HEK293T (cell line): ENCODE results near the gene SCML1.

ENCODE experiments used
- CTCF ChIA-PET: fragments of 350-600 bp; formaldehyde crosslinking; extraction: SDS; loops from one replicate; lab custom pipeline; 2021; ENCODE audit warnings: antibody characterized with exemption, inconsistent platforms; lab: Yijun Ruan, JAX
- POLR2A ChIA-PET: fragments of 350-600 bp; formaldehyde crosslinking; extraction: SDS; loops from one replicate; lab custom pipeline; 2020; ENCODE audit warnings: antibody characterized with exemption, inconsistent platforms; lab: Yijun Ruan, JAX
- DNase-seq: peaks from one replicate; pipeline ENCODE4 v3.0.0; 2012; ENCODE audit warnings: mixed read lengths; ENCODE audit errors: extremely low spot score
- ARNT ChIP-seq: fragments of 450-650 bp; IDR thresholded peaks from 2 replicates; pipeline ENCODE4 v1.6.1; 2017; ENCODE audit warnings: mild to moderate bottlenecking
- BHLHE40 ChIP-seq: fragments of 450-650 bp; IDR thresholded peaks from 2 replicates; pipeline ENCODE4 v1.6.1; 2016; ENCODE audit warnings: mild to moderate bottlenecking, moderate library complexity, borderline replicate concordance
- CTBP1 ChIP-seq: fragments of 450-650 bp; IDR thresholded peaks from 2 replicates; pipeline ENCODE4 v1.6.1; 2016; ENCODE audit warnings: borderline replicate concordance
- ELF4 ChIP-seq: fragments of 450-650 bp; IDR thresholded peaks from 2 replicates; pipeline ENCODE4 v1.6.1; 2017; ENCODE audit warnings: antibody characterized with exemption
- FOXA1 ChIP-seq: fragments of 450-650 bp; IDR thresholded peaks from 2 replicates; pipeline ENCODE4 v1.6.1; 2016; ENCODE audit warnings: mild to moderate bottlenecking
- FOXK2 ChIP-seq: fragments of 450-650 bp; IDR thresholded peaks from 2 replicates; pipeline ENCODE4 v1.6.1; 2016; ENCODE audit warnings: mild to moderate bottlenecking
- FOXM1 ChIP-seq: fragments of 450-650 bp; IDR thresholded peaks from 2 replicates; pipeline ENCODE4 v1.6.1; 2017; ENCODE audit warnings: mild to moderate bottlenecking, borderline replicate concordance
- HDGF ChIP-seq: fragments of 450-650 bp; IDR thresholded peaks from 2 replicates; pipeline ENCODE4 v1.6.1; 2017; ENCODE audit warnings: antibody characterized with exemption, borderline replicate concordance
- L3MBTL2 ChIP-seq: fragments of 450-650 bp; conservative IDR thresholded peaks from 2 replicates; pipeline ENCODE4 v1.6.1; 2016; ENCODE audit warnings: mild to moderate bottlenecking
- LEF1 ChIP-seq: fragments of 450-650 bp; IDR thresholded peaks from 2 replicates; pipeline ENCODE4 v1.6.1; 2017; ENCODE audit warnings: mild to moderate bottlenecking, borderline replicate concordance
- NFRKB ChIP-seq: fragments of 450-650 bp; IDR thresholded peaks from 2 replicates; pipeline ENCODE4 v1.6.1; 2016; ENCODE audit warnings: mild to moderate bottlenecking, moderate library complexity
- PKNOX1 ChIP-seq: fragments of 450-650 bp; IDR thresholded peaks from 2 replicates; pipeline ENCODE4 v1.6.1; 2016
- SP1 ChIP-seq: fragments of 450-650 bp; IDR thresholded peaks from 2 replicates; pipeline ENCODE4 v1.6.1; 2017
- SUZ12 ChIP-seq: fragments of 450-650 bp; IDR thresholded peaks from 2 replicates; pipeline ENCODE4 v1.6.1; 2016; ENCODE audit warnings: mild to moderate bottlenecking
- TARDBP ChIP-seq: fragments of 450-650 bp; IDR thresholded peaks from 2 replicates; pipeline ENCODE4 v1.6.1; 2016
- ZNF384 ChIP-seq: fragments of 450-650 bp; IDR thresholded peaks from 2 replicates; pipeline ENCODE4 v1.6.1; 2016

The SCML1 gene

GRCh38 chrX:17719711-17720110 lies 17.6 kb upstream of the SCML1 start:
- no peak for TF ChIP-seq ARNT
- TF ChIP-seq SP1 = no peak
- TF ChIP-seq FOXA1 = no peak
- no peak for TF ChIP-seq CTBP1
- TF ChIP-seq TARDBP = no peak
- no peak for TF ChIP-seq FOXK2
- TF ChIP-seq LEF1 = no peak
- TF ChIP-seq ZNF384 = no peak
- no peak for TF ChIP-seq L3MBTL2
- TF ChIP-seq ELF4 = no peak
- TF ChIP-seq HDGF = no peak
- DNase-seq = no peak
- ChIA-PET CTCF (interaction anchor here (0.7 kb wide), 1 partner anchor 482 kb away, joined by 4 read pairs; no protein-coding TSS in a partner anchor), POLR2A (no interaction called here)

GRCh38 chrX:17721715-17722114 lies 15.6 kb upstream of the SCML1 start:
- no peak for DNase-seq
- TF ChIP-seq SUZ12 (no peak), ARNT (no peak)
- ChIA-PET CTCF (no interaction called here), POLR2A (no interaction called here)

DNA sequence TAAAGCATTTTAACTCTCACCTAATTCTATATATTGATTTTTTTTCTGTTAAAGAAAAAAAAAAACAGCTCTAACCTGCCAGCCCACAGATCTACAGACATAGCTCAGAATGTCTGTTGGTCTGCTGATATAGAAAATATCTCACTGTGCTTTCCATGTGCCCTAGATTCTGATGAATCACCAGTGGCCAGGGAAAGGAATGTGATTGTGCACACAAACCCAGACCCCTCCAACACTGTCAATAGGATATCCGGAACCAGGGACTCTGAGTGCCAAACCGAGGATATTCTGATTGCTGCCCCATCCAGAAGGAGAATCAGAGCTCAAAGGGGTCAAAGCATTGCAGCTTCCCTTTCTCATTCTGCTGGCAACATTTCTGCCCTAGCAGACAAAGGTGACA lies 12.1 kb upstream of the SCML1 start:
- ChIA-PET POLR2A (interaction anchor here (0.8 kb wide), 1 partner anchor 355 kb away, joined by 3 read pairs; no protein-coding TSS in a partner anchor), CTCF (no interaction called here)
- DNase-seq = no peak
- no peak for TF ChIP-seq FOXM1
- TF ChIP-seq PKNOX1 = no peak
- no peak for TF ChIP-seq L3MBTL2
- no peak for TF ChIP-seq SP1
- TF ChIP-seq LEF1 = no peak
- no peak for TF ChIP-seq NFRKB
- TF ChIP-seq BHLHE40 = no peak

DNA sequence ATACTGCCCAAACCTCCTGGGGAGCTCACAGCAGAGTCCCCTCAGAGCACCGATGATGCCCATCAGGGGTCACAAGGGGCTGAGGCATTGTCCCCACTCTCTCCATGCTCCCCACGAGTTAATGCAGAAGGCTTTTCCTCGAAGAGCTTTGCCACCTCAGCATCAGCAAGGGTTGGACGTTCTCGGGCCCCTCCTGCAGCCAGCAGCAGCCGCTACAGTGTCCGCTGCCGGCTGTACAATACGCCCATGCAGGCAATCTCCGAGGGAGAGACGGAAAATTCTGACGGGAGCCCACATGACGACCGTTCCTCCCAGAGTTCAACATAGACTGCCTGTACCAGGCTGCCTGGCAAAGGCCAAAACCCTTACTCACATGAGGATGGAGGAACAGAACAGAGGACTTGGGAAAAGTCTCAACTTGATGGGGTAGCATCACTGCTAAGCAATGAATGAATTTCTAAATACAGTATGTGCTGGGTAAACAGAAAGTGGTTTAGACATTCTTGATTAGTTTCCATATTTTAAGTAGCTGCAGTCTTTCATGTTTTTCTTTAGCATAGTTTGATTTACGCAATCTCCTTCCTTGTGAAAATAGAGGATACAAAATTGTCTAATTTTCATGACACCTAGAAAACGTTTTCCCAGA lies 5.0 kb upstream of the SCML1 start:
- ChIA-PET CTCF (no interaction called here), POLR2A (no interaction called here)
- DNase-seq = no peak
- TF ChIP-seq CTBP1 = no peak
- TF ChIP-seq L3MBTL2 = no peak
- TF ChIP-seq FOXM1 = no peak
- no peak for TF ChIP-seq LEF1
- TF ChIP-seq NFRKB = no peak
- no peak for TF ChIP-seq SP1
- TF ChIP-seq HDGF = no peak
- no peak for TF ChIP-seq ARNT
- TF ChIP-seq TARDBP = no peak
- no peak for TF ChIP-seq FOXA1
- no peak for TF ChIP-seq ZNF384
- no peak for TF ChIP-seq ELF4
- no peak for TF ChIP-seq FOXK2
- no peak for TF ChIP-seq PKNOX1
- no peak for TF ChIP-seq BHLHE40
- no peak for TF ChIP-seq SUZ12

GRCh38 chrX:17735406-17735805 lies 1.9 kb upstream of the SCML1 start:
- CTCF ChIA-PET = no interaction called here
- DNase-seq = no peak

GRCh38 chrX:17736478-17736855 lies 826 bp upstream of the SCML1 start:
- TF ChIP-seq NFRKB (no peak), TARDBP (no peak), L3MBTL2 (no peak), HDGF (no peak), FOXA1 (no peak), SP1 (no peak), LEF1 (no peak), ZNF384 (no peak)
- POLR2A ChIA-PET = interaction anchor here (0.6 kb wide), 2 partner anchors 208 to 588 kb away, joined by 3 to 4 read pairs; no protein-coding TSS in a partner anchor
- DNase-seq = no peak
- CTCF ChIA-PET = no interaction called here

More at GRCh38 chrX:17735406-17735805, 1.9 kb upstream of the SCML1 start:
- no peak for TF ChIP-seq LEF1
- no peak for TF ChIP-seq L3MBTL2
- no peak for TF ChIP-seq ARNT
- no peak for TF ChIP-seq ELF4
- TF ChIP-seq FOXA1 = no peak
- TF ChIP-seq NFRKB = no peak
- TF ChIP-seq HDGF = no peak
- TF ChIP-seq SP1 = no peak
- no peak for TF ChIP-seq ZNF384
- no peak for TF ChIP-seq PKNOX1
- POLR2A ChIA-PET = no interaction called here

DNA sequence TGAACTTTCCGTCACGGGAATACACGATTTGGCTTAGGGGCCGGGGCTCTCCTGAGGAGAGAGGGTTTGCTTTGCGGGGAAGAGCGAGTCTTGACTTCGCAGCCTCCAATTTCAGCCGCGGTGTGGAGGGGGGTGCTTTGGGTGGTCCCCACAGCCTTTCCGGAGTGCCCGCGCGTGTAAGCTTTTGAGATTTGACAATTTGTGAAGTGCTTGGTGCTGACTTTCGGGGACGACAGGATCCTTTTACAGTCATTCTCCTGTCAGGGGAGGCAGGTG lies 355 bp downstream of the SCML1 start:
- POLR2A ChIA-PET = interaction anchor here (1.0 kb wide), 1 partner anchor 14 kb away, joined by 3 read pairs; no protein-coding TSS in a partner anchor
- TF ChIP-seq L3MBTL2 = no peak
- TF ChIP-seq ZNF384 = no peak
- TF ChIP-seq FOXM1 = no peak
- TF ChIP-seq LEF1 = no peak
- no peak for TF ChIP-seq FOXK2
- TF ChIP-seq SP1 = no peak
- no peak for TF ChIP-seq NFRKB
- no peak for TF ChIP-seq PKNOX1
- TF ChIP-seq FOXA1 = no peak
- DNase-seq = no peak
- CTCF ChIA-PET = no interaction called here
